ENCODE measurements around the gene MYCBP2.
"Not testable (repeated sequence)": the region's sequence is repeated elsewhere in the genome, so short reads cannot be mapped to it uniquely, and the experiment has no call there.

MYCBP2 gene

DNA sequence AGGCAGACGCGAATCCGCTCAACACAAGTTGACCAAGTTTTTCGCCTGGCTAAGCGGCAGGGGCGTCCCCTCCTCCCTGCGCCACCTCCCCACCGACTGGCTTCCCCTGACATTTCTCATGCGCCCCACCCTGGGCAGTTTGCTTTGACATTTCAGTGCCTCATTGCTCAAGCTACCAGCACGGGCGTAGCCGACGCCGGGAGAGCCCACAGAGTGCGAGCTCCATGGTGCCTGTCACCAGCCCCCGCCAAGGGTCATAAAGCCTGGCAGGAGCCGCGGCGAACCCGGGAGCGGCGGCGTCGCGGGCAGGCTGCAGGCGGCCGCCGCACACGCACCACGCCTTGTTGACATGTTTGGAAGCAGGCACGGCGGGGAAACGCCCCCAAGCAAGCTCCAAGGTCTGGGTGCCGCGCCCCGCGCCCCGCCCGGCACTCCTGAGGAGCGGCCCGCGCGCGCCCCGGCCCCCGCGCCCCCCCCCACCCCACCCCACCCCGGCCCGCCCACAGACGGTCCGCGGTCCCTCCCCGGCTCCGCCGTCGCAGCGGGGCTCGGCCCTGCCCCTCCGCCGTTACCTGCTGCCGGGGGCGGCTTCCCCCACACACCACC, 300.5 kb downstream of the MYCBP2 start:
- peak; percentile 87 to 88 for DNase-seq

DNA sequence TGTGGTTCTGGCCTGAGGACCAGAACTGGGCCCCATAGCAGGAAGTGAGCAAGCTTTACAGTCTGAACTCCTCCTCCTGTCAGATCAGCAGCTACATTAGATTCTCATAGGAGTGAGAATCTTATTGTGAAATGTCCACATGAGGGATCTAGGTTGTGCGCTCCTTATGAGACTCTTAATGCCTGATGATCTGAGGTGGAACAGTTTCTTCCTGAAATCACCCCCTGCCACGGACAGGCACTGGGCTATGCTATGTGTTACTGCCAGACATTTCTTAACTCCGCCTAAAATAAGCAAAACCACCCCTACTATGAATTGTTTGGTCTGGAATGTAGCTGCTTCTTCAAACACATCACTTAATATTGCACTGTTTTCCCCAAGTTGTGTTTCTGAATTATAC, 304.6 kb downstream of the MYCBP2 start:
- DNase-seq = peak; percentile 15 to 23

DNA sequence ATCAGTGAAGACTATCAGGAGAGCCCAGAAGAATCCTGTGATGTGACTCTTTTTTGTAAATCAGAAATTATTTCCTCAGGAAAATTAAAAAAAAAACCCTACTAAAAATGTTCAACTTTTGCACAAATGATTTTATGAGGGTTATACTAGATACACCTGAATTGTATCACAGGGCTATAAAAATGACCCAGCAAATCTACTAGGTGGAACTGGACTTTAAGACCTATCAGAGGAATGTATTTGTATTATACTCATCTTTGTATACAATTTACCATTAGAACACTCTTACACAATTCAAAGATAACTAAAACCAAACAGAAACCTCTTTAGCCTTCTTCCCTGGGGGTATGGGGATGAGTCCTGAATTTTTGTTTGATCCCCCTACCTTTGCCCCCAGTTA, 307.1 kb downstream of the MYCBP2 start:
- DNase-seq = no peak

DNA sequence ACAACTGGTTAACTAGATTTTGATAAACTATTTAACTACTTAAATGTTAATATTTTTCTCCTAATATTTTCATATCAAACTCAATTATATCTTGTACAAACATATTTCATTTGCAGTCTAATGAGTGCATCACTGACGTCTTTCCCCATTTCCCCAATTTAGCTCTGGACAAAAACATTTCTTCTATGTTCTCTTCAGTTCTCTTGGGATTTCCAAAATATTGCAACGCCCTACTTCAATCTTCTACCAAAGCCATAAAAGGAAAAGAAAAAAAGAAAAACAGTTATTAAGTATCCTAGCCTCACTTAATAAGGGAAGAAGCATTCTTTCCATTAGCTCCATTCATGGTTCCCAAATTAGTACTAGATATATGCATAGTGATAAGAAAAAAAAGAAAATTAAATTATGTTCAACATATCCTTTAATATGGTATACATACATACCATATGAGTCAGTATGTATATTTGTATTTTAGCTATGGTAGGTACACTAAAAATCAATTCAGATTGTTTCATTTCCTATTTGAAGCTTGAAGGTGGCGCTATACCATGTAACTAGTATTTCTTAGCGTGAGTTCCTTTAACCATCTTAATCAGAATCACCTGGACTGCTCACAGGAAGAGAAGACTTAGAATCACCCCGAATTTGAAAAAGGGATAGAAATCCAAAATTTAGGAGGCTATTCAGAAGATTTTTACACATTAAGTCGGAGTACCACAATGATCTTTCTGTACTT, 309.8 kb downstream of the MYCBP2 start:
- DNase-seq = no peak

DNA sequence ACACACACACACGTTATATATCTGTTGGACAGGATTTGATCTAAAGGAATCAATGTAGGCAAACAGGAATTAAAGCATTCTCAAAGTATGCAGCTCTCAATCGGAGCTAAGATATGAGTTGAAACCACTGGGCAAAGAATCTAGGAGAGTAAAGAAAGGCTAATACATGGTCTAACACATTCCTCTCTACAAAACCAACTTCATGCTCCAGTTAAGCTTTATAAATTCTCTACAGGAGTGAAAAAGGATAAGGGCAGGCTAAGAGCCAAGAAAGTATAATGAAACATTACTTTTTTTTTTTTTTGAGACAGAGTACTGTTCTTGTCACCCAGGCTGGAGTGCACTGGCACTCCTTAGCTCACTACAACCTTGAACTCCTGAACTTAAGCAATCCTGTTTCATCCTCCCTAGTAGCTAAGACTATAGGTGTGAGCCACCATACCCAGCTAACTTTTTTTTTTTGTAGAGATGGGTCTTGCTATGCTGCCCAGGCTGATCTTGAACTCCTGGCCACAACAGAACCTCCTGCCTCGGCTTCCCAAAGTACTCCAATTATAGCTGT, 310.6 kb downstream of the MYCBP2 start:
- no peak for DNase-seq

DNA sequence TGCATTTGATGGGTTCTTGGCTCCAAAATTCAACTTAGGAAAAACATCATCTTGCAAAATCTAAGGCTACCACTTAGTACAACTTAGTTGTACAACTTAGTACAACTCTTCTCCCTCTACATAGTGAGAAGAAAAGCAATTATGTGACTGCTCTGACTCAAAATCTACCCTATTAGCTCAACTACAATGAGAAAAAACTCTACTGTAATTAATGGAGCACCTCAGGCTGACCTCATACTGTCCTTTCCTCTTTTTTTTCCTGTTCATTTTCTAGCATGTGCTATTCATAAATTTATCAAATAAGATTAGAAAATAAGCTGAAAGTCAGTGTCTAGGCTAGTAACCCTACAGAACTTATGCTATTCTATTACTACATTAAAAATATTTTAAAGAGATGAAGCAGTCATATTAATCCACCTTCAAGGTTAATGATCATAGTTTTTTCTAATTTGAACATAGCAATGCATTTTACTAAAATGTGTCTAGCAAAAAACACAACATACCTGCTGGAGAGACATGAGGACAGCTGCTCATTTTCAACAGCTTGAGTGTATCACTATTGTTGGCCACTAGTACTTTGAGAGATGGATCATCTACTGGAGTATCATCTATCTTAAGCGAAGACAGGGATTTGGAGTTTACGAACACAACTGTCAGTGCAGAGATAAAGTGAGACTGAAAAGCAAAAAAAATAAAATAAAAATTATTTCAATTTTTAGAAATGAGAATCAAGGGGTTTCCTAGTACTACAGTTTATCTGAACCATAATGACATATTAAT, 311.8 kb downstream of the MYCBP2 start:
- DNase-seq = no peak

DNA sequence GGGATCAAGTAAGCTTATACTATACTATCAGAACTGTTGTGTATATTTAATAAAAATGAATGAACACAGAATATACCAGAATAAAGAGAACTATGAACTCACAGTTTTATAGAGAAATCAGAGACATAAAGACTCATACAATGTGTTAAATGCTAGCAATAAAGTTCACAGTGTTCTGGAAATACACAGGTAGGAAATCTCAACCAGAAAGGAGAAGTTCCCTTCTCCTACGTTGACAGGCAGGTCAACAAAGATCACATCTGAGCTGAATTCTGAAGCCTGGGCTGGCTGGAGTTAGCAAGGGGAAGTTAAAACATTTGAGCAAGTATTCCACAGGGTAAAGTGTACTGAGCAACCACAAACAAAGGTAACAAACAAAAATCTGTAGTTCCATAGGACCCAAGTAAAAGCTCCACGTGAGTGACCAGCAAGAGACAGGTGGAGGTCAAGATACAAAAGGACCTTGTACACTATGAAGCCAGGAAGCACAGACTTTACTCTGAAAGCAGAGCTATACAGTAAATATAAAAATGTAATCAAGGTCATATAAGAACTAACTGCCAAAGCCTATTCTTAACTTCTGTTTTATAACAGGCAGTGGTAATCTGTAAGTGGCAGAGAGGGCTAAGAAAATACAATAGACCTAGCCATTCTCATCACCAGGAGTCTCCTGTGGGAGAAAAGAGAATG, 312.9 kb downstream of the MYCBP2 start:
- no peak for DNase-seq

DNA sequence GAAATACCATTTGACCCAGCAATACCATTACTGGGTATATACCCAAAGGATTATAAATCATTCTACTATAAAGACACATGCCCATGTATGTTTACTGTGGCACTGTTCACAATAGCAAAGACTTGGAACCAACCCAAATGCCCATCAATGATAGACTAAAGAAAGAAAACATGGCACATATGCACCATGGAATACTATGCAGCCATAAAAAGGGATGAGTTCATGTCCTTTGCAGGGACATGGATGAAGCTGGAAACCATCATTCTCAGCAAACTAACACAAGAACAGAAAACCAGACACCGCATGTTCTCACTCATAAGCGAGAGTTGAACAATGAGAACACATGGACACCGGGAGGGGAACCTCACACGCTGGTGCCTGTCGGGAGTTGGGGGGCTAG, 317.2 kb downstream of the MYCBP2 start:
- DNase-seq = not testable (repeated sequence)

DNA sequence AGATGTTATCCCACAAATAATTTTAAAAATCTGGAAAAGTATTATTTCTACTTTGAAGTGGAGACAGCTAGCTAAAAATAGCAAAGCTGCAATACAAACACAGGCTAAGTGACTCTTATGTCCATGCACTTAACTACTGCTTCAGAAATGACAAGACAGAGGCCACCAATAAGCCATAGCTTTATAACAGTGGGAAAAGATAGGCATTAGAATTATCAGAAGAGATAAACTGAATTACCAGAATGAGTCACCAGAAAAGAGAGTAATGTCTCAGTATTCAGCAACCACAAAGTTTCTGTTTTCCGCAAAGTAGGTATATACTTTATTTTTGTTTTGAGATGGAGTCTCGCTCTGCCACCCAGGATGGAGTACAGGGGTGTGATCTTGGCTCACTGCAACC, 317.9 kb downstream of the MYCBP2 start:
- no peak for DNase-seq

DNA sequence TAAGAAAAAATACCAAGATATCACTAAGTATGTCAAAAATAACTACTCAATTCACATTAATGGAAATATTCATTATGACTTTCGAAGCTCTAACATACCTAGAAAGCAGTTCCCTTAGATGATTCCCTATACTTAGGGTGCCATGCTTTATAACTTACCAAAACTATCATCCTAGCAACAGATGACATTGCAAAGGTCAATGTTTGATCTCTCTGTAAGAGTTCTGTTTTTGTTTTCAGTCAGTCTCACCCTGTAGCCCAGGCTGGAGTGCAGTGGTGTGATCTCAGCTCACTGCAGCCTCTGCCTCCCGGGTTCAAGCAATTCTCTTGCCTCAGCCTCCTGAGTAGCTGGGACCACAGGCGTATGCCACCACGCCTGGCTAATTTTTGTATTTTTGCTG, 318.6 kb downstream of the MYCBP2 start:
- not testable (repeated sequence) for DNase-seq

DNA sequence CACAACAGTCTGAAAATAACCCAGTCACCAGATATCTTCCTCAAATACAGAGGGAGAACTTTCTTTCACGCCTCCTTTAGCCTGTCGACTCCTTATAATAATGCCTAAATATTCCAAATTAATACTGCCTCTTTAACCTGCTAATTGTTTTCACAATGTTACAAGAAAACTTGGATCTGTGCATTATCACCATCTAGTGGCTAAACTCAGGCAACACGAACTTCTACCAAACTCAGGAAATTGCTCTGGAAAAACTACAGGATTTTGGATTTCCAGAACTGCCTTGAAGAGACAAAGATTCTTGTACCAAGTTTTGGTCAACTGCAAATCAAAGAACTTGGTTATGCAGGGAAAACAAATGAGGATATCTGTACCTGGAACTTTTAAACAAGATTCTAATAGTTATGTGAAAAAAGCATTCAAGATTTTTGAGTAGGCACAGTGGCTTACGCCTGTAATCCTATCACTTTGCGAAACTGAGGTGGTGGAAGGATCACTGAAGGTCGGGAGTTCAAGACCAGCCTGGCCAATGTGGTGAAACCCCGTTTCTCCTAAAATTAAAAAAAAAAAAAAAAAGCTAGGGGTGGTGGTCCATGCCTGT, 324.2 kb downstream of the MYCBP2 start:
- DNase-seq = peak; percentile 19 to 27

DNA sequence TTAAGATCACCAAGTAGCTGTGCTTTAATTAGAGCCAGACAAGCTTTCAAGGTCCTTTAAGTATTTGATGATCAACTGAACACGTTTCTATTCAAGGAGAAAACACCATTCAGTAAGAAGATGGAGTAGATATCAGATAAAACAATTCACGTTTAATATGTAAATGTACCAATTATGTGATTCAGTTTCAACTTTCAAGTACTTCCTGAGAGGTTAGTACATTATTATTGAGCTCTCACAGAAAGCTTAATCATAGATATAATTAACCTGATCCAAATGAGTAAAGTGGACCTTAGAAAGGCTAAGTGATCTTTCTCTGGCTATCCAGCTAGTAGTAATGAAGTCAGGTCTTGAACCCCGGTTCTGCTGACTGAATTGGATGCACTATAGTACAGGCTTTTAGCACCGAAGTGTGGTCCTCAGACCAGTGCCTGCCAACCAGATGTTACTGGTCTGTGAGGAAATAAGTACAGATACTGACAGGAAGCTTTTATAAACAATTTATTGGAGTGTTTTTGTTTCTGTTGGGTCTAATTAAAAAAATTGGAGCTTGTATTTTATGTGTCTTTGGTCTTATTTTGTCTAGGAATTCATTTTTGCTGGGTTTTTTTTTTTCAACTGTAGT, 324.8 kb downstream of the MYCBP2 start:
- DNase-seq = no peak

DNA sequence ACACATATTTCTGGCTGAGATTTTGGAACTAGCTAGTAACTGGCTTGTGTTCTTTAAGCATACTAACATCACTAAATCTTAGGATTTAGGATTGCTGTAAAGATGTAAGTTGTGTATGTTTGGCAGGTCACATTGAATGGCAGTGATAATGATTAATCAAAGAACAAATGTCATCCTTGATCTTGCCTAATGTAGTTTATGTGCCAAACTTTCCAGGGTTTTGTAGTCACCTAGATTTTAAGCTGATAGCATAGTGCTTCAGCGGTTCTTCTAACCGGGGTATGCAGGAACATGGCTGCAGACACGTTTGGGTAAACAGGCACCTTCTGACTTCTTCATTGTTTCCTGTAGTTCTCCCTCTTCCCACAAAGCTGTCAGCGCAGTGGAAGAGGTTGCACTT, 325.4 kb downstream of the MYCBP2 start:
- DNase-seq = no peak

DNA sequence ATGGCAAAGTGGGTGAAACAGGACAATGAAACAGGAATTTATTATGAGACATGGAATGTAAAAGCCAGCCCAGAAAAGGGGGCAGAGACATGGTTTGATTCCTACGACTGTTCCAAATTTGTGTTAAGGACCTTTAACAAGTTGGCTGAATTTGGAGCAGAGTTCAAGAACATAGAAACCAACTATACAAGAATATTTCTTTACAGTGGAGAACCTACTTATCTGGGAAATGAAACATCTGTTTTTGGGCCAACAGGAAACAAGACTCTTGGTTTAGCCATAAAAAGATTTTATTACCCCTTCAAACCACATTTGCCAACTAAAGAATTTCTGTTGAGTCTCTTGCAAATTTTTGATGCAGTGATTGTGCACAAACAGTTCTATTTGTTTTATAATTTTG, 326.4 kb downstream of the MYCBP2 start:
- DNase-seq = no peak
